Hindlimb muscle (tissue), 1 donor: Measurements from ENCODE around the gene PAIP1. TPM values are rescaled to one million over a fixed set of nuclear protein-coding genes. Genes with fewer than 3 reads are reported as not detected.
A peak's percentile ranks its signal among the peaks of the same experiment; 100 is the strongest.
"Not testable (repeated sequence)": the region's sequence is repeated elsewhere in the genome, so short reads cannot be mapped to it uniquely, and the experiment has no call there.

Source experiments
- DNase-seq: peaks from one replicate; pipeline ENCODE4 v3.0.0-alpha.2; 2013
- polyA plus RNA-seq: library from polyadenylated mRNA; unstranded; fragments of 120-200 nt; gene quantifications from one replicate; pipeline ENCODE4 v1.2.1, GENCODE V29; 2013; ENCODE audit not compliant: insufficient read length

Gene PAIP1
- polyA plus RNA-seq, 1 donor = 84.5 TPM

GRCh38 chr5:43514816-43515677 is 41.8 kb downstream of the PAIP1 start, which contains the start of gene C5orf34:
TSS of gene C5orf34 (minus strand) at chr5:43515148. CDS start at chr5:43509339, 5,809 bp downstream.
- DNase-seq = peak; percentile 95

- DNase-seq = no peak
These were observed 42.4 kb downstream of the PAIP1 start for GRCh38 chr5:43514471-43514815.

GRCh38 chr5:43514025-43514424 is 42.9 kb downstream of the PAIP1 start:
- DNase-seq = no peak

GRCh38 chr5:43511062-43511461 is 45.8 kb downstream of the PAIP1 start:
- not testable (repeated sequence) for DNase-seq

GRCh38 chr5:43498581-43498980 is 58.3 kb downstream of the PAIP1 start:
- DNase-seq = no peak

GRCh38 chr5:43497311-43498104 is 59.4 kb downstream of the PAIP1 start:
- DNase-seq = no peak

- no peak for DNase-seq
These were observed 65.6 kb downstream of the PAIP1 start for GRCh38 chr5:43491326-43491725.

- DNase-seq = no peak
These were observed 70.5 kb downstream of the PAIP1 start for GRCh38 chr5:43486353-43486752.

- no peak for DNase-seq
These were observed 71.5 kb downstream of the PAIP1 start for GRCh38 chr5:43485406-43485805.

- peak; percentile 82 for DNase-seq
These were observed 72.6 kb downstream of the PAIP1 start for GRCh38 chr5:43484106-43484849.

GRCh38 chr5:43483298-43484105 is 73.4 kb downstream of the PAIP1 start, which contains the start of gene TMEM267:
TSS of gene TMEM267 (minus strand) at chr5:43483865. CDS start at chr5:43453969, 29,896 bp downstream.
- peak; percentile 97 for DNase-seq

GRCh38 chr5:43482490-43483297 is 74.2 kb downstream of the PAIP1 start:
- DNase-seq = peak; percentile 11

Other genes with a start within 250 kb of the PAIP1 start
- 34.2 TPM for gene HMGCS1, start 243.7 kb downstream of the PAIP1 start, polyA plus RNA-seq
- 0.17 TPM for gene CCL28, start 144.7 kb downstream of the PAIP1 start, polyA plus RNA-seq
- 9.9 TPM for gene TMEM267, start 73.2 kb downstream of the PAIP1 start, polyA plus RNA-seq
- gene C5orf34, start 41.9 kb downstream of the PAIP1 start, polyA plus RNA-seq = 2.6 TPM
- gene NNT, start 46.1 kb upstream of the PAIP1 start, polyA plus RNA-seq = 80.1 TPM